HEK293 (cell line): ENCODE data around the gene AGR2.

Experiments
- CTCF ChIA-PET: fragments of 350-600 bp; formaldehyde crosslinking; extraction: SDS; loops from one replicate; lab custom pipeline; 2021; ENCODE audit warnings: antibody characterized with exemption; lab: Yijun Ruan, JAX
- POLR2A ChIA-PET: fragments of 300-600 bp; formaldehyde crosslinking; extraction: SDS; loops from one replicate; lab custom pipeline; 2020; ENCODE audit warnings: antibody characterized with exemption, inconsistent platforms; lab: Yijun Ruan, JAX
- H3K27ac ChIP-seq: fragments of 200-500 bp; sonication (Bioruptor generic); 2 replicates; pipeline ENCODE4 v1.5.1; 2014; ENCODE audit warnings: low read depth, low read length, control low read depth, inconsistent platforms; ENCODE audit errors: extremely low read depth
- H3K36me3 ChIP-seq, 2 experiments: fragments of 200-500 bp in 1 of 2; sonication (Bioruptor generic) in 1 of 2; 1 replicate in 1 of 2; 2 replicates in 1 of 2; pipeline ENCODE4 v1.5.1; 2014 to 2017; ENCODE audit warnings: inconsistent platforms in 2 of 2, low read length in 2 of 2; ENCODE audit not compliant: control insufficient read depth in 2 of 2, insufficient read depth in 1 of 2
- H3K4me1 ChIP-seq: fragments of 200-500 bp; sonication (Bioruptor generic); 2 replicates; pipeline ENCODE4 v1.5.1; 2014; ENCODE audit warnings: mild to moderate bottlenecking, low read length, inconsistent platforms; ENCODE audit not compliant: control insufficient read depth, insufficient read depth
- H3K4me3 ChIP-seq: 2 replicates; pipeline ENCODE4 v1.5.1; 2011; ENCODE audit warnings: low read depth, mild to moderate bottlenecking, control low read depth, low read length, moderate library complexity
- H3K9me3 ChIP-seq: fragments of 200-500 bp; sonication (Bioruptor generic); 2 replicates; pipeline ENCODE4 v1.5.1; 2014; ENCODE audit warnings: low read depth, low read length, inconsistent platforms; ENCODE audit not compliant: control insufficient read depth, insufficient read depth
- EGR2 ChIP-seq: fragments of 450-650 bp; formaldehyde crosslinking; IDR thresholded peaks from 2 replicates; pipeline ENCODE4 v1.5.1; 2016; ENCODE audit warnings: low read depth, missing biosample characterization, missing genetic modification characterization
- IKZF3 ChIP-seq: fragments of 450-650 bp; IDR thresholded peaks from 2 replicates; pipeline ENCODE4 v1.5.0; 2018; ENCODE audit warnings: missing biosample characterization, mild to moderate bottlenecking, missing genetic modification characterization, moderate library complexity
- KLF1 ChIP-seq: fragments of 450-650 bp; formaldehyde crosslinking; IDR thresholded peaks from 2 replicates; pipeline ENCODE4 v1.5.1; 2016; ENCODE audit warnings: missing biosample characterization, missing genetic modification characterization
- KLF17 ChIP-seq: fragments of 450-650 bp; formaldehyde crosslinking; IDR thresholded peaks from 2 replicates; pipeline ENCODE4 v1.5.1; 2016; ENCODE audit warnings: missing biosample characterization, missing genetic modification characterization
- MEIS1 ChIP-seq: sonication (generic); formaldehyde crosslinking; IDR thresholded peaks from 2 replicates; pipeline ENCODE4 v1.8.1; 2022; ENCODE audit warnings: missing genetic modification reagents, mild to moderate bottlenecking, borderline replicate concordance
- PBX3 ChIP-seq: sonication (generic); formaldehyde crosslinking; IDR thresholded peaks from 2 replicates; pipeline ENCODE4 v1.8.1; 2022; ENCODE audit warnings: mild to moderate bottlenecking, moderate library complexity, missing genetic modification reagents
- PRDM10 ChIP-seq: fragments of 450-650 bp; formaldehyde crosslinking; IDR thresholded peaks from 2 replicates; pipeline ENCODE4 v1.5.1; 2016; ENCODE audit warnings: missing biosample characterization, missing genetic modification characterization
- REST ChIP-seq: fragments of 450-650 bp; formaldehyde crosslinking; IDR thresholded peaks from 2 replicates; pipeline ENCODE4 v1.5.1; 2016; ENCODE audit warnings: missing biosample characterization, missing genetic modification characterization
- SCRT1 ChIP-seq: fragments of 450-650 bp; formaldehyde crosslinking; IDR thresholded peaks from 2 replicates; pipeline ENCODE4 v1.5.1; 2016; ENCODE audit warnings: missing biosample characterization, missing genetic modification characterization, borderline replicate concordance
- ZBTB10 ChIP-seq: fragments of 450-650 bp; formaldehyde crosslinking; IDR thresholded peaks from 2 replicates; pipeline ENCODE4 v1.5.1; 2016; ENCODE audit warnings: missing biosample characterization, missing genetic modification characterization
- ZNF10 ChIP-seq: fragments of 450-650 bp; formaldehyde crosslinking; IDR thresholded peaks from 2 replicates; pipeline ENCODE4 v1.5.1; 2017; ENCODE audit warnings: missing biosample characterization, missing genetic modification characterization
- ZNF302 ChIP-seq: fragments of 450-650 bp; formaldehyde crosslinking; IDR thresholded peaks from 2 replicates; pipeline ENCODE4 v1.5.1; 2016; ENCODE audit warnings: missing biosample characterization, missing genetic modification characterization, low read depth
- ZNF354C ChIP-seq: fragments of 450-650 bp; formaldehyde crosslinking; IDR thresholded peaks from 2 replicates; pipeline ENCODE4 v1.5.1; 2016; ENCODE audit warnings: missing biosample characterization, missing genetic modification characterization, low read depth, borderline replicate concordance
- ZNF426 ChIP-seq: fragments of 450-650 bp; formaldehyde crosslinking; IDR thresholded peaks from 2 replicates; pipeline ENCODE4 v1.5.1; 2017; ENCODE audit warnings: missing biosample characterization, missing genetic modification characterization, mild to moderate bottlenecking, inconsistent platforms, moderate library complexity
- ZNF449 ChIP-seq: fragments of 450-650 bp; formaldehyde crosslinking; IDR thresholded peaks from 2 replicates; pipeline ENCODE4 v1.5.1; 2017; ENCODE audit warnings: missing biosample characterization, mild to moderate bottlenecking, missing genetic modification characterization, moderate library complexity
- ZNF701 ChIP-seq: fragments of 450-650 bp; formaldehyde crosslinking; IDR thresholded peaks from 2 replicates; pipeline ENCODE4 v1.5.1; 2016; ENCODE audit warnings: missing biosample characterization, missing genetic modification characterization
- ZNF76 ChIP-seq: fragments of 450-650 bp; formaldehyde crosslinking; IDR thresholded peaks from 2 replicates; pipeline ENCODE4; 2016; ENCODE audit warnings: low read depth, missing biosample characterization, missing genetic modification characterization, borderline replicate concordance
- ZNF777 ChIP-seq: fragments of 450-650 bp; formaldehyde crosslinking; IDR thresholded peaks from 2 replicates; pipeline ENCODE4 v1.5.1; 2017; ENCODE audit warnings: missing biosample characterization, missing genetic modification characterization, borderline replicate concordance
- ZNF791 ChIP-seq: fragments of 450-650 bp; formaldehyde crosslinking; IDR thresholded peaks from 2 replicates; pipeline ENCODE4 v1.5.1; 2016; ENCODE audit warnings: missing biosample characterization, missing genetic modification characterization

The AGR2 gene

GRCh38 chr7:16774294-16774693, 30.5 kb downstream of the AGR2 start:
- Histone ChIP-seq H3K4me3 (no peak overlapping the region), H3K4me1 (peaks cover 13% of the 10 kb centered on the region), H3K9me3 (no peaks in the 10 kb centered on the region), H3K36me3 (no peaks in the 10 kb centered on the region), H3K27ac (no peak overlapping the region)
- ChIA-PET POLR2A (no interaction called here), CTCF (interaction anchor here (0.6 kb wide), 2 partner anchors 203 to 272 kb away, joined by 3 to 7 read pairs; no protein-coding TSS in a partner anchor)
- TF ChIP-seq ZNF426 (tag by site-specific recombination) (no peak), REST (no peak), ZNF76 (tag by site-specific recombination) (no peak), KLF17 (tag by site-specific recombination) (no peak), ZBTB10 (tag by site-specific recombination) (no peak), ZNF449 (tag by site-specific recombination) (no peak), IKZF3 (tag by site-specific recombination) (no peak), ZNF302 (tag by site-specific recombination) (no peak), EGR2 (no peak), KLF1 (no peak), ZNF701 (no peak), ZNF791 (tag by site-specific recombination) (no peak), PBX3 (CRISPR knock-in tag) (no peak)

- peaks cover 13% of the 10 kb centered on the region for H3K4me1 ChIP-seq
- H3K36me3 ChIP-seq: no peaks in the 10 kb centered on the region
- no peak overlapping the region for H3K4me3 ChIP-seq
- no peaks in the 10 kb centered on the region for H3K9me3 ChIP-seq
- POLR2A ChIA-PET: no interaction called here
- TF ChIP-seq SCRT1 (tag by site-specific recombination): no peak
- TF ChIP-seq MEIS1: no peak
- TF ChIP-seq ZNF354C (tag by site-specific recombination): no peak
- peak; percentile 70; the same call in 1 of the 2 replicates for TF ChIP-seq ZNF10 (tag by site-specific recombination)
- TF ChIP-seq PRDM10: no peak
- no peak for TF ChIP-seq ZNF777 (tag by site-specific recombination)
- CTCF ChIA-PET: interaction anchor here (0.6 kb wide), 1 partner anchor 203 kb away, joined by 3 read pairs; no protein-coding TSS in a partner anchor
- H3K27ac ChIP-seq: no peak overlapping the region
Measured at GRCh38 chr7:16773884-16774283, 30.9 kb downstream of the AGR2 start.
